GM19239 (cell line): ENCODE data around the gene PSENEN.

Source experiments
- DNase-seq: peaks from one replicate; pipeline ENCODE4 v3.0.0; 2011; ENCODE audit warnings: low spot score; ENCODE audit not compliant: insufficient read length
- FAIRE-seq: peaks from 2 replicates; lab custom pipeline; 2011; peaks lifted over from hg19 to GRCh38; lab: Jason Lieb, UNC

Gene PSENEN

GRCh38 chr19:35732540-35733179 lies 12.8 kb upstream of the PSENEN start:
- FAIRE-seq (no peak), DNase-seq (no peak)

- DNase-seq (no peak), FAIRE-seq (no peak)
These were observed 12.0 kb upstream of the PSENEN start for GRCh38 chr19:35733180-35734125.

- DNase-seq: no peak
- FAIRE-seq: no peak
These were observed 11.2 kb upstream of the PSENEN start for GRCh38 chr19:35734273-35734672.

- FAIRE-seq: no peak
- DNase-seq: no peak
These were observed 10.6 kb upstream of the PSENEN start for GRCh38 chr19:35734889-35735288.

- peak; percentile 28 for FAIRE-seq
- DNase-seq: no peak
These were observed 8.3 kb upstream of the PSENEN start for GRCh38 chr19:35736913-35737886.

- no peak for DNase-seq
- no peak for FAIRE-seq
These were observed 7.2 kb upstream of the PSENEN start for GRCh38 chr19:35738021-35738886.

GRCh38 chr19:35738887-35739229 lies 6.6 kb upstream of the PSENEN start:
- FAIRE-seq (no peak), DNase-seq (no peak)

- no peak for DNase-seq
- no peak for FAIRE-seq
These were observed 6.0 kb upstream of the PSENEN start for GRCh38 chr19:35739275-35740107.

GRCh38 chr19:35740108-35740422 lies 5.4 kb upstream of the PSENEN start:
- DNase-seq: no peak
- no peak for FAIRE-seq

- FAIRE-seq (peak; percentile 93), DNase-seq (peak; percentile 99)
These were observed 4.8 kb upstream of the PSENEN start for GRCh38 chr19:35740423-35741202.

- DNase-seq (no peak), FAIRE-seq (no peak)
These were observed 4.3 kb upstream of the PSENEN start for GRCh38 chr19:35741203-35741515.

- peak; percentile 93 for FAIRE-seq
These were observed 3.2 kb upstream of the PSENEN start, which contains the start of gene IGFLR1 for GRCh38 chr19:35742121-35742724. IGFLR1 (minus strand) TSS chr19:35742452; CDS start chr19:35741180, 1,272 bp downstream.

GRCh38 chr19:35743640-35744429 lies 1.6 kb upstream of the PSENEN start:
- no peak for DNase-seq
- FAIRE-seq: no peak

More at GRCh38 chr19:35742121-35742724, 3.2 kb upstream of the PSENEN start, which contains the start of gene IGFLR1:
- DNase-seq: no peak

GRCh38 chr19:35744430-35745327 lies 772 bp upstream of the PSENEN start:
- no peak for FAIRE-seq

GRCh38 chr19:35746087-35746462 lies 624 bp downstream of the PSENEN start:
- DNase-seq (no peak), FAIRE-seq (no peak)

More at GRCh38 chr19:35744430-35745327, 772 bp upstream of the PSENEN start:
- DNase-seq: no peak

- no peak for DNase-seq
- FAIRE-seq: no peak
These were observed 1.1 kb downstream of the PSENEN start for GRCh38 chr19:35746531-35746930.
